HepG2 (cell line): ENCODE results near the gene ZNHIT1. TPM values are rescaled to one million over a fixed set of nuclear protein-coding genes. Genes with fewer than 3 reads are reported as not detected.

Experiments
- ATAC-seq: fragments of 200-7000 bp; cut with Tn5 transposase; 3 replicates; pipeline ENCODE4 v1.9.1; 2020; ENCODE audit warnings: mild to moderate bottlenecking, moderate library complexity
- BruUV-seq: library from RNA; stranded (reverse); fragments of 400-500 nt; replicated peaks from 2 replicates; lab custom pipeline; 2021; lab: Mats Ljungman, UMichigan
- CTCF ChIA-PET: fragments of 300-600 bp; formaldehyde crosslinking; extraction: SDS; loops from one replicate; lab custom pipeline; 2021; ENCODE audit warnings: low total read pairs, inconsistent platforms, low intra/inter-chr PET ratio; lab: Yijun Ruan, JAX
- POLR2A ChIA-PET: fragments of 350-600 bp; sonication (Branson Sonifier 250); formaldehyde crosslinking; loops from one replicate; lab custom pipeline; 2020; ENCODE audit warnings: antibody characterized with exemption, inconsistent platforms; lab: Yijun Ruan, JAX
- DNase-seq: peaks from one replicate; pipeline ENCODE4 v3.0.0-alpha.2; 2015; ENCODE audit warnings: low spot score
- FAIRE-seq: peaks from 3 replicates; lab custom pipeline; 2011; peaks lifted over from hg19 to GRCh38; lab: Jason Lieb, UNC
- H2AFZ ChIP-seq: one replicate; pipeline ENCODE4 v1.6.1; 2011; ENCODE audit warnings: low read length, inconsistent platforms
- H3K27ac ChIP-seq: fragments of 300-600 bp; 3 replicates; pipeline ENCODE4 v1.8.0; 2011; ENCODE audit warnings: mixed run types, mild to moderate bottlenecking, mixed read lengths, low read length, inconsistent platforms; ENCODE audit not compliant: insufficient read depth; ENCODE audit errors: extremely low read length
- H3K27me3 ChIP-seq, 2 experiments: fragments of 200-600 bp in 1 of 2; 2 replicates in 1 of 2; 3 replicates in 1 of 2; pipeline versions ENCODE4 v1.6.0 to v1.8.0; 2011; ENCODE audit warnings: low read length in 2 of 2, mild to moderate bottlenecking in 2 of 2, moderate library complexity in 2 of 2, inconsistent platforms in 1 of 2; ENCODE audit not compliant: insufficient read depth in 2 of 2, control insufficient read depth in 1 of 2
- H3K36me3 ChIP-seq, 2 experiments: fragments of 200-600 bp in 1 of 2; replicated peaks in 1 of 2; 2 replicates in 1 of 2; 3 replicates in 1 of 2; pipeline versions ENCODE4 v1.5.1 to v1.8.0; 2011; ENCODE audit warnings: low read length in 2 of 2, inconsistent platforms in 1 of 2; ENCODE audit not compliant: insufficient read depth in 2 of 2, control insufficient read depth in 1 of 2
- H3K4me1 ChIP-seq: 2 replicates; pipeline ENCODE4 v1.5.1; 2012; ENCODE audit warnings: low read length, inconsistent platforms; ENCODE audit not compliant: insufficient read depth
- H3K4me2 ChIP-seq: 2 replicates; pipeline ENCODE4 v1.6.0; 2011; ENCODE audit warnings: low read depth, low read length, inconsistent platforms
- H3K4me3 ChIP-seq, 3 experiments: fragments of 200-600 bp in 1 of 3; sonication (generic), shearing (Covaris generic) in 1 of 3; replicated peaks in 1 of 3; 2 replicates each; pipeline ENCODE4 v1.5.1; 2011 to 2016; ENCODE audit warnings: low read length in 3 of 3, inconsistent platforms in 2 of 3, low read depth in 2 of 3, mild to moderate bottlenecking in 2 of 3, control low read depth in 1 of 3, mixed read lengths in 1 of 3; ENCODE audit not compliant: insufficient read depth in 1 of 3
- H3K79me2 ChIP-seq: one replicate; pipeline ENCODE4 v1.6.1; 2011; ENCODE audit warnings: low read length, inconsistent platforms; ENCODE audit not compliant: insufficient read depth
- H3K9ac ChIP-seq: 2 replicates; pipeline ENCODE4 v1.6.0; 2011; ENCODE audit warnings: mild to moderate bottlenecking, low read depth, low read length, inconsistent platforms; ENCODE audit not compliant: insufficient read depth
- H3K9me3 ChIP-seq: 2 replicates; pipeline ENCODE4 v1.5.1; 2012; ENCODE audit warnings: mild to moderate bottlenecking, low read length
- H4K20me1 ChIP-seq: 2 replicates; pipeline ENCODE4 v1.6.0; 2011; ENCODE audit warnings: inconsistent platforms, mild to moderate bottlenecking, low read length, moderate library complexity; ENCODE audit not compliant: insufficient read depth
- AGO1 ChIP-seq: fragments of 200-400 bp; formaldehyde crosslinking; IDR thresholded peaks from 2 replicates; pipeline ENCODE4 v1.6.1; 2017; ENCODE audit warnings: mild to moderate bottlenecking, low read depth, low read length, moderate library complexity; ENCODE audit not compliant: poor library complexity, severe bottlenecking
- AGO2 ChIP-seq: fragments of 200-400 bp; formaldehyde crosslinking; optimal IDR thresholded peaks from 2 replicates; pipeline ENCODE3; 2017; ENCODE audit warnings: mild to moderate bottlenecking, low read depth, low read length, moderate library complexity
- AHR ChIP-seq: IDR thresholded peaks from 2 replicates; pipeline ENCODE4 v1.6.1; 2018; ENCODE audit warnings: missing genetic modification reagents, missing compliant biosample characterization
- ATRX ChIP-seq: sonication (generic); formaldehyde crosslinking; IDR thresholded peaks from 2 replicates; pipeline ENCODE4 v1.4.0; 2020; ENCODE audit warnings: missing genetic modification reagents, borderline replicate concordance
- GTF2F1 ChIP-seq: fragments of 150-350 bp; IDR thresholded peaks from 2 replicates; pipeline ENCODE4 v1.6.1; 2014; ENCODE audit warnings: low read length
- IKZF1 ChIP-seq: fragments of 450-650 bp; IDR thresholded peaks from 2 replicates; pipeline ENCODE4 v1.7.1; 2016
- KLF9 ChIP-seq: IDR thresholded peaks from 2 replicates; pipeline ENCODE4 v1.6.1; 2016; ENCODE audit warnings: low read depth
- PAF1 ChIP-seq: IDR thresholded peaks from 2 replicates; pipeline ENCODE4 v1.6.1; 2016; ENCODE audit warnings: missing genetic modification reagents, missing compliant biosample characterization
- PAX8 ChIP-seq: sonication (generic); formaldehyde crosslinking; IDR thresholded peaks from 2 replicates; pipeline ENCODE4 v1.8.0; 2022; ENCODE audit warnings: mild to moderate bottlenecking, missing genetic modification reagents, borderline replicate concordance
- POLR2A ChIP-seq, 2 experiments: IDR thresholded peaks; 2 replicates each; pipeline ENCODE4 v1.6.1; 2011; ENCODE audit warnings: low read depth in 2 of 2, low read length in 2 of 2, mild to moderate bottlenecking in 1 of 2, moderate library complexity in 1 of 2; ENCODE audit not compliant: insufficient read depth in 1 of 2
- POLR2AphosphoS5 ChIP-seq: IDR thresholded peaks from 2 replicates; pipeline ENCODE4 v1.6.1; 2012; ENCODE audit warnings: low read depth, low read length
- POLR2G ChIP-seq: fragments of 200-400 bp; formaldehyde crosslinking; IDR thresholded peaks from 2 replicates; pipeline ENCODE4 v1.6.1; 2018; ENCODE audit warnings: mild to moderate bottlenecking, low read depth, low read length, moderate library complexity
- RBFOX2 ChIP-seq: fragments of 200-400 bp; formaldehyde crosslinking; IDR thresholded peaks from 2 replicates; pipeline ENCODE4 v1.6.1; 2017; ENCODE audit warnings: low read depth, mild to moderate bottlenecking, low read length
- THAP7 ChIP-seq: sonication (generic); formaldehyde crosslinking; IDR thresholded peaks from 2 replicates; pipeline ENCODE4 v1.8.1; 2023; ENCODE audit warnings: mild to moderate bottlenecking, missing genetic modification reagents
- ZNF235 ChIP-seq: sonication (generic); formaldehyde crosslinking; IDR thresholded peaks from 2 replicates; pipeline ENCODE4 v1.8.1; 2023; ENCODE audit warnings: mild to moderate bottlenecking, missing genetic modification reagents, borderline replicate concordance
- WGBS: methylation state at CpG from one replicate; pipeline ENCODE4 v1.1.6; 2017; ENCODE audit warnings: low lambda C conversion rate; 5-methylcytosine and 5-hydroxymethylcytosine counted together
- in situ Hi-C: cut with HindIII; loops from 2 replicates; pipeline ENCODE4 v1.10.0; 2017; ENCODE audit warnings: low pct_unique_long_range_greater_than_20kb; ENCODE audit not compliant: extremely low pct_ligation_motif_present
- intact Hi-C: fragments of 100-400 bp; cut with micrococcal nuclease; formaldehyde crosslinking; loops from one replicate; pipeline ENCODE4 v1.10.0; 2022; ENCODE audit not compliant: unreplicated experiment
- polyA plus RNA-seq, 8 experiments: library from polyadenylated mRNA; depleted of rRNA in 3 of 8; stranded (reverse) in 7 of 8; unstranded in 1 of 8; fragments of >200 nt; fragmentation: Illumina TruSeq in 4 of 8; extraction: Trizol in 4 of 8; gene quantifications; 2 replicates each; pipeline versions ENCODE4 v1.2.1 to v1.2.3, GENCODE V29; 2011 to 2016; ENCODE audit warnings: low read depth in 4 of 8, missing spikeins in 1 of 8, mixed read lengths in 1 of 8; ENCODE audit not compliant: insufficient read depth in 1 of 8
- total RNA-seq, 5 experiments: library from RNA; depleted of rRNA; stranded (reverse); fragments of >200 nt; fragmentation: Illumina TruSeq; extraction: Trizol; gene quantifications; 2 replicates each; pipeline ENCODE4 v1.2.3, GENCODE V29; 2016; ENCODE audit warnings: low read depth in 1 of 5
- TF ChIP-seq, protein P1 (sequence below): sonication (generic); formaldehyde crosslinking; IDR thresholded peaks from 2 replicates; pipeline ENCODE4 v1.5.0; 2020; ENCODE audit warnings: mild to moderate bottlenecking, missing genetic modification reagents, moderate library complexity

Gene ZNHIT1
- total and polyA plus RNA-seq, 2 of the 13 experiments (the other 11 are each of a cell fraction or from before 2014, with no cell fraction given), result 32.5 to 64.5 TPM

DNA sequence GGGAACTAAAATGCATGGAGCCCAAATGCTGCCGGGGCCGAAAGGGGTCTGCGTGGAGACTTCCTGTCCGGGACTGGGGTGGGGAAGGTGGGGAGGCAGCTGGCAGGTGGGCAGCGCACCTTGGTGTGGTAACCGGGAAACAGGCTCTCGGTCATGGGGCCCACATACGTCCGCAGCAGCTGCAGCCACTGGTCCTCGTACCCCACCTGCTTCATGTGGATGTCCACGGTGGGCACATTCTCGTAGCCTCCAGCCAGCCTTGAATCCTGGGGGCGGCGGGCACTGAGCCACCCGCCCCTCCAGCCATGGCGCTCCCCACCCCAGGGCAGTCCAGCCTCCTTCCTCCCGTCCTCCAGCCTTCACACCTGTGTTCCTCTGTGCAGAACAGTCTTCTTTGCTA lies 10.5 kb upstream of the ZNHIT1 start:
- Histone ChIP-seq H3K36me3 (peaks cover 15 to 26% of the 10 kb centered on the region in 2 experiments; a peak in 4 of 5 replicates), H2AFZ (no peak overlapping the region), H3K9me3 (no peaks in the 10 kb centered on the region), H3K27me3 (no peaks in the 10 kb centered on the region), H3K79me2 (no peaks in the 10 kb centered on the region), H3K4me1 (peaks cover 17% of the 10 kb centered on the region), H3K4me2 (no peak overlapping the region), H3K9ac (no peak overlapping the region), H3K4me3 (no peak overlapping the region)
- FAIRE-seq (no peak), DNase-seq (no peak)
- ChIA-PET POLR2A (interaction anchor here (0.5 to 11.6 kb wide), 3 partner anchors 8 to 30 kb away, joined by 4 to 202 read pairs (median 6); partner anchors contain the start of genes CLDN15, PLOD3 and ZNHIT1), CTCF (no interaction called here)
- intact Hi-C loops, result no loop called here
- WGBS, result 96% methylated on average over 10 of the region's 17 CpGs
- TF ChIP-seq AGO1 (peak; percentile 90), RBFOX2 (peak; percentile 75), POLR2G (peak; percentile 19; the same call in 1 of the 2 replicates), KLF9 (CRISPR knock-in tag) (no peak), AGO2 (peak; percentile 77), GTF2F1 (no peak), POLR2A (IDR thresholded peaks at IDR 0.05; ENCODE audit: insufficient read depth in 1 of 2, low read depth in 2 of 2, low read length in 2 of 2) (peak; percentile 20 to 47; a peak in 1 of 4 replicates)
- TF ChIP-seq, all 625 proteins: peak for 5
- in situ Hi-C loops, result no loop called here
- no TSS peak for BruUV-seq
- no peak for ATAC-seq
- Histone ChIP-seq H4K20me1 (no peaks in the 10 kb centered on the region), H3K27ac (no peak overlapping the region)

- peaks cover 4% of the 10 kb centered on the region; the same call in 1 of the 2 replicates for H3K4me1 ChIP-seq
- BruUV-seq, result no TSS peak
- DNase-seq (no peak), ATAC-seq (no peak), FAIRE-seq (no peak)
- H3K79me2 ChIP-seq, result no peaks in the 10 kb centered on the region
- H3K4me2 ChIP-seq, result no peak overlapping the region
- no peaks in the 10 kb centered on the region for H3K27me3 ChIP-seq
- CTCF ChIA-PET, result no interaction called here
- no peaks in the 10 kb centered on the region for H3K9me3 ChIP-seq
- in situ Hi-C loops, result no loop called here
- H3K27ac ChIP-seq, result no peak overlapping the region
- POLR2A ChIA-PET, result interaction anchor here (1.6 to 11.6 kb wide), 2 partner anchors 7 to 9 kb away, joined by 4 to 202 read pairs; partner anchors contain the start of genes PLOD3 and ZNHIT1
- intact Hi-C loops, result no loop called here
- H3K4me3 ChIP-seq, result no peak overlapping the region
- peaks cover 15 to 26% of the 10 kb centered on the region in 2 experiments; a peak in 3 of 5 replicates for H3K36me3 ChIP-seq
- no peak overlapping the region for H3K9ac ChIP-seq
- 97% methylated on average over 14 of the region's 14 CpGs for WGBS
- H2AFZ ChIP-seq, result no peak overlapping the region
- no peaks in the 10 kb centered on the region for H4K20me1 ChIP-seq
- TF ChIP-seq THAP7 (CRISPR knock-in tag) (no peak), ATRX (CRISPR knock-in tag) (no peak), ZNF235 (CRISPR knock-in tag) (no peak), IKZF1 (no peak), PAF1 (CRISPR knock-in tag) (no peak), PAX8 (no peak), POLR2AphosphoS5 (peak; percentile 27; the same call in 1 of the 2 replicates), AHR (CRISPR knock-in tag) (no peak)
- TF ChIP-seq, protein P1, sequence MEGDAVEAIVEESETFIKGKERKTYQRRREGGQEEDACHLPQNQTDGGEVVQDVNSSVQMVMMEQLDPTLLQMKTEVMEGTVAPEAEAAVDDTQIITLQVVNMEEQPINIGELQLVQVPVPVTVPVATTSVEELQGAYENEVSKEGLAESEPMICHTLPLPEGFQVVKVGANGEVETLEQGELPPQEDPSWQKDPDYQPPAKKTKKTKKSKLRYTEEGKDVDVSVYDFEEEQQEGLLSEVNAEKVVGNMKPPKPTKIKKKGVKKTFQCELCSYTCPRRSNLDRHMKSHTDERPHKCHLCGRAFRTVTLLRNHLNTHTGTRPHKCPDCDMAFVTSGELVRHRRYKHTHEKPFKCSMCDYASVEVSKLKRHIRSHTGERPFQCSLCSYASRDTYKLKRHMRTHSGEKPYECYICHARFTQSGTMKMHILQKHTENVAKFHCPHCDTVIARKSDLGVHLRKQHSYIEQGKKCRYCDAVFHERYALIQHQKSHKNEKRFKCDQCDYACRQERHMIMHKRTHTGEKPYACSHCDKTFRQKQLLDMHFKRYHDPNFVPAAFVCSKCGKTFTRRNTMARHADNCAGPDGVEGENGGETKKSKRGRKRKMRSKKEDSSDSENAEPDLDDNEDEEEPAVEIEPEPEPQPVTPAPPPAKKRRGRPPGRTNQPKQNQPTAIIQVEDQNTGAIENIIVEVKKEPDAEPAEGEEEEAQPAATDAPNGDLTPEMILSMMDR, result no peak
These were observed 9.2 kb upstream of the ZNHIT1 start for GRCh38 chr7:101208794-101209193.
